ENCODE measurements around the gene R3HCC1L. TPM values are rescaled to one million over a fixed set of nuclear protein-coding genes. Genes with fewer than 3 reads are reported as not detected.

Gene R3HCC1L
- total and polyA plus RNA-seq, 2 of the 4 experiments (the other 2 are of a cell fraction), result 8.3 to 14.7 TPM

- no peak overlapping the region for H3K4me2 ChIP-seq (ENCODE audit: low read depth, low read length)
Observed at GRCh38 chr10:98244586-98244985, 110.1 kb downstream of the R3HCC1L start.

More at GRCh38 chr10:98244586-98244985, 110.1 kb downstream of the R3HCC1L start:
- peak; percentile 8; the same call in 1 of the 2 replicates for ATAC-seq (ENCODE audit: low read depth)
- Histone ChIP-seq H2BK15ac (ENCODE audit: low read depth, low read length) (no peak overlapping the region), H2AFZ (replicated peaks; ENCODE audit: low read length, poor library complexity) (no peak overlapping the region), H3K9me1 (ENCODE audit: insufficient read depth, low read length) (peaks cover 6% of the 10 kb centered on the region; the same call in 1 of the 2 replicates), H3K36me3 (ENCODE audit: control insufficient read depth, insufficient read depth, low read length) (peaks cover 21% of the 10 kb centered on the region), H4K5ac (ENCODE audit: low read depth, low read length) (no peak overlapping the region), H4K20me1 (ENCODE audit: insufficient read depth, low read length) (no peaks in the 10 kb centered on the region), H2BK5ac (ENCODE audit: low read depth, low read length, poor library complexity, severe bottlenecking) (no peak overlapping the region), H3K27ac (ENCODE audit: insufficient read depth, low read length) (no peak overlapping the region), H3K4ac (ENCODE audit: low read depth, low read length) (no peak overlapping the region), H3K14ac (replicated peaks; ENCODE audit: low read depth, low read length) (no peak overlapping the region), H3K56ac (ENCODE audit: extremely low read depth, insufficient read depth, low read length) (no peak overlapping the region), H3K9me3 (ENCODE audit: control insufficient read depth, insufficient read depth, low read length) (no peaks in the 10 kb centered on the region), H3K79me1 (ENCODE audit: low read depth in 1 of 2, low read length in 2 of 2) (no peaks in the 10 kb centered on the region; a peak in 1 of 4 replicates), H3K4me3 (ENCODE audit: insufficient read depth, low read depth, low read length) (no peak overlapping the region), H3K4me1 (ENCODE audit: control insufficient read depth, insufficient read depth, low read length) (peaks cover 18% of the 10 kb centered on the region), H2AK5ac (ENCODE audit: low read depth, low read length) (no peak overlapping the region), H4K91ac (ENCODE audit: insufficient read depth, low read depth, low read length) (no peak overlapping the region), H4K8ac (ENCODE audit: low read depth in 2 of 2, low read length in 2 of 2) (no peak overlapping the region), H2AK9ac (replicated peaks; ENCODE audit: low read depth, low read length, poor library complexity) (no peak overlapping the region), H2BK120ac (ENCODE audit: low read depth, low read length) (no peak overlapping the region), H3K27me3 (ENCODE audit: control insufficient read depth, insufficient read depth, low read length) (no peaks in the 10 kb centered on the region), H3K18ac (ENCODE audit: low read depth, low read length) (no peak overlapping the region), H3K23ac (ENCODE audit: low read depth, low read length) (no peak overlapping the region), H3K9ac (ENCODE audit: low read depth, low read length) (no peak overlapping the region), H2BK20ac (ENCODE audit: low read depth, low read length) (no peak overlapping the region)
- TF ChIP-seq BHLHE40 (IDR thresholded peaks at IDR 0.05; ENCODE audit: low read depth, low read length) (no peak), ELK1 (IDR thresholded peaks at IDR 0.05; ENCODE audit: borderline replicate concordance, low read depth, low read length) (no peak), RAD21 (IDR thresholded peaks at IDR 0.05; ENCODE audit: low read length) (no peak), CEBPB (IDR thresholded peaks at IDR 0.05; ENCODE audit: low read depth, low read length) (no peak)
- DNase-seq, result no peak
- POLR2A ChIA-PET (ENCODE audit: unreplicated experiment), result no interaction called here
- BruUV-seq (replicated peaks), result no TSS peak
- WGBS, 2 experiments (ENCODE audit: extremely low coverage in 2 of 2, insufficient read length in 1 of 2), result no CpG with 5 or more reads among the region's 2 CpGs
- intact Hi-C loops (cut with micrococcal nuclease) (loop anchor here (5.0 kb wide), 1 partner anchor 223 kb away; no protein-coding TSS in a partner anchor), in situ Hi-C loops (cut with MboI; ENCODE audit: low sequenced_read_pairs) (no loop called here), dilution Hi-C loops (cut with HindIII; ENCODE audit: low sequenced_read_pairs, unreplicated experiment) (no loop called here)
- CTCF ChIA-PET, result interaction anchor here (3.8 kb wide), 1 partner anchor 65 kb away, joined by 23 read pairs; no protein-coding TSS in a partner anchor
